ENCODE measurements around the gene TMC2. TPM values are rescaled to one million over a fixed set of nuclear protein-coding genes. Genes with fewer than 3 reads are reported as not detected.
"Not testable (repeated sequence)": the region's sequence is repeated elsewhere in the genome, so short reads cannot be mapped to it uniquely, and the experiment has no call there.

Gene TMC2
- polyA plus RNA-seq: under 1 TPM in 1 of 3 donors, not detected in 2; 0.22 TPM

- Mint-ChIP-seq H3K27ac (no peak within 1 kb of the TSS), H3K36me3 (no peaks in the 10 kb centered on the region), H3K4me1 (no peaks in the 10 kb centered on the region), H3K9me3 (no peaks in the 10 kb centered on the region), H3K4me3 (no peak within 1 kb of the TSS), H3K27me3 (ENCODE audit: low read depth in 3 of 3) (peaks cover 11 to 18% (median 14%) of the 10 kb centered on the region in 3 donors)
- DNase-seq: no peak
Observed at GRCh38 chr20:2536560-2536986, at the start of gene TMC2. TSS of gene TMC2 (plus strand) at chr20:2536573. CDS start at chr20:2536622, 49 bp downstream.

GRCh38 chr20:2502808-2503384, 33.5 kb upstream of the TMC2 start:
- H3K36me3 Mint-ChIP-seq: peaks cover 10 to 15% (median 15%) of the 10 kb centered on the region in 3 donors
- not testable (repeated sequence) for H3K4me3 Mint-ChIP-seq; DNase-seq; H3K27me3 Mint-ChIP-seq (ENCODE audit: low read depth in 3 of 3); H3K4me1 Mint-ChIP-seq; H3K9me3 Mint-ChIP-seq
- H3K27ac Mint-ChIP-seq: peak overlapping the region in 1 of 6 donors; percentile 12

- not testable (repeated sequence) for H3K9me3 Mint-ChIP-seq; H3K27me3 Mint-ChIP-seq (ENCODE audit: low read depth in 3 of 3); DNase-seq; H3K27ac Mint-ChIP-seq; H3K4me3 Mint-ChIP-seq
- peaks cover 17 to 20% of the 10 kb centered on the region in 2 donors for H3K4me1 Mint-ChIP-seq
- H3K36me3 Mint-ChIP-seq: peaks cover 4 to 13% (median 9%) of the 10 kb centered on the region in 3 donors
Observed at GRCh38 chr20:2504803-2505202, 31.6 kb upstream of the TMC2 start.

GRCh38 chr20:2506426-2506825, 29.9 kb upstream of the TMC2 start:
- not testable (repeated sequence) for H3K9me3 Mint-ChIP-seq; DNase-seq; H3K36me3 Mint-ChIP-seq; H3K27ac Mint-ChIP-seq; H3K27me3 Mint-ChIP-seq (ENCODE audit: low read depth in 3 of 3)
- peak overlapping the region in 1 of 5 donors; percentile 57 for H3K4me3 Mint-ChIP-seq
- peaks cover 17 to 20% of the 10 kb centered on the region in 2 donors for H3K4me1 Mint-ChIP-seq

GRCh38 chr20:2507464-2507863, 28.9 kb upstream of the TMC2 start:
- no peak for DNase-seq
- Mint-ChIP-seq H3K27me3 (ENCODE audit: low read depth in 3 of 3) (peaks cover 2 to 4% (median 4%) of the 10 kb centered on the region in 3 donors), H3K36me3 (peaks cover 0 to 9% (median 0%) of the 10 kb centered on the region in 3 donors), H3K9me3 (no peaks in the 10 kb centered on the region), H3K27ac (no peak overlapping the region), H3K4me1 (peaks cover 17 to 20% of the 10 kb centered on the region in 2 donors), H3K4me3 (peak overlapping the region; percentile 93 to 100 (median 98))

- DNase-seq: no peak
- H3K27me3 Mint-ChIP-seq (ENCODE audit: low read depth in 3 of 3): peaks cover 4 to 8% (median 5%) of the 10 kb centered on the region in 3 donors
- H3K4me3 Mint-ChIP-seq: peak overlapping the region; percentile 93 to 100 (median 98)
- no peaks in the 10 kb centered on the region for H3K9me3 Mint-ChIP-seq
- H3K27ac Mint-ChIP-seq: peak overlapping the region; percentile 48 to 99 (median 66)
- H3K4me1 Mint-ChIP-seq: peaks cover 17 to 20% of the 10 kb centered on the region in 2 donors
- H3K36me3 Mint-ChIP-seq: peaks cover 0 to 9% (median 0%) of the 10 kb centered on the region in 3 donors
Observed at GRCh38 chr20:2507875-2508630, 28.3 kb upstream of the TMC2 start.

- Mint-ChIP-seq H3K9me3 (no peaks in the 10 kb centered on the region), H3K4me3 (peak within 1 kb of the TSS; percentile 93 to 100 (median 98)), H3K27me3 (ENCODE audit: low read depth in 3 of 3) (peaks cover 6 to 8% (median 7%) of the 10 kb centered on the region in 3 donors), H3K27ac (peak within 1 kb of the TSS; percentile 78 to 99 (median 93)), H3K4me1 (peaks cover 17 to 20% of the 10 kb centered on the region in 2 donors), H3K36me3 (peaks cover 0 to 9% (median 0%) of the 10 kb centered on the region in 3 donors)
- peak; percentile 78 to 81 (median 79) for DNase-seq
Observed at GRCh38 chr20:2508631-2509467, 27.5 kb upstream of the TMC2 start, which contains the start of gene ZNF343. TSS of gene ZNF343 (minus strand) at chr20:2508915. CDS start at chr20:2493895, 15,020 bp downstream.

GRCh38 chr20:2509468-2509781, 26.9 kb upstream of the TMC2 start:
- no peak for DNase-seq
- Mint-ChIP-seq H3K4me1 (peaks cover 17 to 20% of the 10 kb centered on the region in 2 donors), H3K9me3 (no peaks in the 10 kb centered on the region), H3K4me3 (peak overlapping the region; percentile 93 to 100 (median 98)), H3K27me3 (ENCODE audit: low read depth in 3 of 3) (peaks cover 6 to 8% (median 7%) of the 10 kb centered on the region in 3 donors), H3K36me3 (peaks cover 0 to 9% (median 0%) of the 10 kb centered on the region in 3 donors), H3K27ac (peak overlapping the region; percentile 78 to 99 (median 93))

- H3K27ac Mint-ChIP-seq: no peak overlapping the region
- no peak for DNase-seq
- H3K36me3 Mint-ChIP-seq: peaks cover 0 to 9% (median 0%) of the 10 kb centered on the region in 3 donors
- peak overlapping the region in 3 of 5 donors; percentile 38 to 45 (median 39) for H3K4me3 Mint-ChIP-seq
- H3K9me3 Mint-ChIP-seq: no peaks in the 10 kb centered on the region
- peaks cover 7 to 8% (median 8%) of the 10 kb centered on the region in 3 donors for H3K27me3 Mint-ChIP-seq (ENCODE audit: low read depth in 3 of 3)
- peaks cover 17 to 20% of the 10 kb centered on the region in 2 donors for H3K4me1 Mint-ChIP-seq
Observed at GRCh38 chr20:2509794-2510193, 26.6 kb upstream of the TMC2 start.

- no peak overlapping the region for H3K4me3 Mint-ChIP-seq
- no peak for DNase-seq
- peaks cover 0 to 5% (median 0%) of the 10 kb centered on the region in 3 donors for H3K36me3 Mint-ChIP-seq
- H3K27ac Mint-ChIP-seq: no peak overlapping the region
- peaks cover 8 to 12% (median 8%) of the 10 kb centered on the region in 3 donors for H3K27me3 Mint-ChIP-seq (ENCODE audit: low read depth in 3 of 3)
- no peaks in the 10 kb centered on the region for H3K9me3 Mint-ChIP-seq
- H3K4me1 Mint-ChIP-seq: no peaks in the 10 kb centered on the region
Observed at GRCh38 chr20:2515203-2515602, 21.2 kb upstream of the TMC2 start.

GRCh38 chr20:2516399-2516798, 20.0 kb upstream of the TMC2 start:
- Mint-ChIP-seq H3K36me3 (no peaks in the 10 kb centered on the region), H3K27me3 (ENCODE audit: low read depth in 3 of 3) (peaks cover 8 to 10% (median 8%) of the 10 kb centered on the region in 3 donors), H3K27ac (no peak overlapping the region), H3K4me1 (no peaks in the 10 kb centered on the region), H3K9me3 (no peaks in the 10 kb centered on the region), H3K4me3 (no peak overlapping the region)
- no peak for DNase-seq

GRCh38 chr20:2518096-2518495, 18.3 kb upstream of the TMC2 start:
- H3K9me3 Mint-ChIP-seq: no peaks in the 10 kb centered on the region

GRCh38 chr20:2518558-2518957, 17.8 kb upstream of the TMC2 start:
- no peak overlapping the region for H3K27ac Mint-ChIP-seq
- no peaks in the 10 kb centered on the region for H3K9me3 Mint-ChIP-seq
- H3K4me1 Mint-ChIP-seq: peaks cover 0 to 7% of the 10 kb centered on the region in 2 donors
- no peak for DNase-seq
- no peak overlapping the region for H3K4me3 Mint-ChIP-seq
- H3K36me3 Mint-ChIP-seq: no peaks in the 10 kb centered on the region
- H3K27me3 Mint-ChIP-seq (ENCODE audit: low read depth in 3 of 3): peaks cover 0 to 5% (median 2%) of the 10 kb centered on the region in 3 donors

More at GRCh38 chr20:2518096-2518495, 18.3 kb upstream of the TMC2 start:
- Mint-ChIP-seq H3K36me3 (no peaks in the 10 kb centered on the region), H3K4me1 (peaks cover 0 to 6% of the 10 kb centered on the region in 2 donors), H3K27me3 (ENCODE audit: low read depth in 3 of 3) (peaks cover 0 to 6% (median 4%) of the 10 kb centered on the region in 3 donors), H3K27ac (no peak overlapping the region), H3K4me3 (no peak overlapping the region)
- no peak for DNase-seq
